NOMO-1 treated with dmso at 0.1 percent for 144 hours (cell line): ENCODE results near the gene ABCC6.
"Not testable (repeated sequence)": the region's sequence is repeated elsewhere in the genome, so short reads cannot be mapped to it uniquely, and the experiment has no call there.

Experiments
- DNase-seq: peaks from one replicate; lab custom pipeline; 2025; ENCODE audit not compliant: unreplicated experiment; lab: John Stamatoyannopoulos, UW

The ABCC6 gene

GRCh38 chr16:16223662-16224241 lies 458 bp upstream of the ABCC6 start:
- DNase-seq, result not testable (repeated sequence)

GRCh38 chr16:16221382-16221781 lies 1.9 kb downstream of the ABCC6 start:
- DNase-seq, result not testable (repeated sequence)

- DNase-seq, result not testable (repeated sequence)
Measured at GRCh38 chr16:16220449-16220848, 2.8 kb downstream of the ABCC6 start.

GRCh38 chr16:16218787-16219186 lies 4.5 kb downstream of the ABCC6 start:
- not testable (repeated sequence) for DNase-seq

- not testable (repeated sequence) for DNase-seq
Measured at GRCh38 chr16:16218349-16218748, 4.9 kb downstream of the ABCC6 start.

DNA sequence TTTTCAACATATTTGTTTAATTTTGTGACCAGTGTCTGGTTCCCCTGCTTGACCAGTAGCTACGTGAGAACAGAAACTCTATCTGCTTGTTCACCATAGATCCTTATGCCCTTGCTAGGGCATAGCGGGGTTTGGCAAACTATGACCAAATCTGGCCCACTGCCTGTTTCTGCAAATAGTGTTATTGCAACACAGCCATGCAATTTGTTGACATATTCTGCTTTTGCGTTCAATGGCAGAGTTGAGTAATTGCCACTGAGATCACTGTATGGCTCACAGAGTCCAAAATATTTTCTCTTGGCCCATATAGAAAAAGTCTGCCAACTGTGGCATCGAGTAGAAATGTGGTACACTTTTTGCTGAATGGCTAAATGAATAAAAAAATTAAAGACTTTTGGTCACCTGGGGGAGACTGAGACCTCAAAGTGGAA lies 9.4 kb downstream of the ABCC6 start:
- not testable (repeated sequence) for DNase-seq

DNA sequence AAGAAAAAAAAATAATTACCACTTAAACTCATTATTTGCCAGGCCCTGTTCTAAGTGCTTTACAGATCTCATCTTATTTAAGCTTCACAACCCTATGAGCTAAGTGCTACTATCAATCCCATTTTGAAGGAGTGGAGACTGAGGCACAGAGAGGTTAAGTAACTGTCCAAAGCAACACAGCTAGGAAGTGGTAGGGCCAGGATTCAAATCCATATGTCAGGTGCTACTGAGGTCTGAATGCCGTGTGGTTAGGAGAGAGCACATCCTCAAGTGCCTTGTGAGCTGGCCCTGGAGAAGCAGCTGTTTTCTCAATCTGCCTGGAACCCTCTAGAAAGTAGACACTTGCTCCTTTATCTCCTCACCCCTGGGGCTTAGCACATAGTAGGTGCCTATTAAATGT lies 11.9 kb downstream of the ABCC6 start:
- not testable (repeated sequence) for DNase-seq

DNA sequence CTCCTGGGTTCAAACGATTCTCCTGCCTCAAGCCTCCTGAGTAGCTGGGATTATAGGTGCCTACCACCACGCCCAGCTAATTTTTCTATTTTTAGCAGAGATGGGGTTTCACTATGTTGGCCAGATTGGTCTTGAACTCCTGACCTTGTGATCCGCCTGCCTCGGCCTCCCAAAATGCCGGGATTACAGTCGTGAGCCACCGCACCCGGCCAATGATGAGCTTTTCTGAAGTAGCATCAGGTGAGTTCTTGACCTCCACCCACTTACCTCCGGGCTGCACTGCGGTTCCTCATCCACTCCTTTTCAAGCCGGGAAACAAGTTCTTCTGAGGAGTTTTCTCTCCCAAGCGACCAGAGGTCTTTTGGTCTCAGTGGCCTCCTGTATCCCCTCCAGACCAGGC lies 14.8 kb downstream of the ABCC6 start:
- DNase-seq, result not testable (repeated sequence)

DNA sequence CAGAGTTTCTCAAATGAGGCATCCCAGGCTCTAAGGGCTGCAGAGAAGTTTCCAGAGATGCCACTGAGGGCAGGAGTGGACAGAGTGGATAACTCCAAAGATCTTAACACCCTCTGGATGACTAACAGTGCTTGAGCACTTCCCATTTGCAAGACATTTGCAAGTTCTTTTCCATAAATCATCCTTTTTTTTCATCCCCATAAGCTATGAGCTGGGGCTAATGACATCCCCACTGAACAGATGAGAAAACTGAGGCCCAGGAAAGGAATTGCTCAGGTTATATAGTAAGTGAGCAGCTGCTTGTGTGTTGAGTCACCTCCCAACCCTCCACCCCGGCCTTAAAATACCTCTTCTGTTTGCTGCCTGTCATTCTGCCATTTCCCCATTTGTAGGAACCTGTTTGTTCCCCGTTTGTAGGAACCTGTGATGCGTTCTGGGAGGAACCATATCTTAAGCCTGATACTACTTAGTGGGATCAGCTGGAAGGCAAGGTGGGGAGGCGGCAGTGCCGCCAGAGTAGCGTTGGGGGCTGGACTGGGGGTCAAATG lies 15.4 kb downstream of the ABCC6 start:
- not testable (repeated sequence) for DNase-seq

GRCh38 chr16:16207097-16207786 lies 16.1 kb downstream of the ABCC6 start:
- DNase-seq, result not testable (repeated sequence)

GRCh38 chr16:16205864-16206263 lies 17.4 kb downstream of the ABCC6 start:
- not testable (repeated sequence) for DNase-seq

DNA sequence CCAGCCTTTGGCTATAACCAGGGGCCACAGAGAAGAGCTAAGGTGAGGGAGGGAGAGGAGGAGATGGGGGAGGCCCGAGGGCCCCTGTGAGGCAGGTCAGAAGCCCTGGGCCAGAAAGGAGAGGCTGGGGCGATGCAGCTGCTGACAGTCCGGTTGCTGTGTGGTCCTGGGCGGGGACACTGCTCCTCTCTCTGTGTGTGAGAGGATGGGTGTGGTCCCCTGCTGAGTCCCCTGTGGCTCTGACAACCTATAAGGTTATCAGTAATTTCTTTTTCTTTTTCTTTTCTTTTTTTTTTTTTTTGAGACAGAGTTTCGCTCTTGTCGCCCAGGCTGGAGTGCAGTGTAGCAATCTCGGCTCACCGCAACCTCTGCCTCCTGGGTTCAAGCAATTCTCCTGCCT lies 18.7 kb downstream of the ABCC6 start:
- DNase-seq, result not testable (repeated sequence)

DNA sequence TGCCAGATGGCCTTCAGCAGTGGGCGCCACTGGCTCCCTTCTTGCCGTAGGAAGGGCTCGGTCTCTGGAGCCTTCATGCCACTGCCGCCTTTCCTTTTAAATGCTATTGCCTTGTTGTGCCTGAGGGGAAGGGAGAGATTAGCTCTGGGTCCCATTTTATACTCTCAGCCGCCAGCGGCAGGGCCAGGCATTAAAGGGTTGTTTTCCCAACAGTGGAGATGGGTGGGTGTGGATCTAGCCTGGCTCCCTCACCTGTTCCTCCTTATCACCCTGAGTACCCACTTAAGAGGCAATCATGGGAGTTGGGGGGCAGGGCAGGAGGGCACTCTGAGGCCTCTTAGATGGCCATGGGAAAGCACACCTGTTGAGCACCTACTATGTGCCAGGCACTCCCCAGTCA lies 19.8 kb downstream of the ABCC6 start:
- not testable (repeated sequence) for DNase-seq

- DNase-seq, result peak; percentile 33
Measured at GRCh38 chr16:16202400-16203143, 20.7 kb downstream of the ABCC6 start.

DNA sequence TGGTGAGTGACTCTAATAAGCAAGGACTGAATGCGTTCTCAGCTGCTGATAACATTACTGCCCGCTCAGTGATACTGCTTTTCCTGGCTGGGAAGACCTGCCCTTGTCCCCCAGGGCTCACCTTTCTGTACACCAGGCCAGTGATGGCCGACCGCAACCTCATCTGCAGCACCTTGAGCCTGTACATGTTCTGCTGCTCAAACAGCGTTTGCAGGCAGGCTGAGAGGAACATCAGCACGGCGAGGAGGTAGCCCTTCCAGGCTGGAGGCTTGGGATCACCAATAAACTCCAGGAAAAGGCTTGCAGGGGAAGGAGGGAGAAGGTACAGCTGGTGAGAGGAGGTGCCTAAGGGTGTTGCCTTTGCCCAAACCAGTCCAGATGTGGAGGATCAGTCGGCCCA lies 21.4 kb downstream of the ABCC6 start:
- DNase-seq, result not testable (repeated sequence)

DNA sequence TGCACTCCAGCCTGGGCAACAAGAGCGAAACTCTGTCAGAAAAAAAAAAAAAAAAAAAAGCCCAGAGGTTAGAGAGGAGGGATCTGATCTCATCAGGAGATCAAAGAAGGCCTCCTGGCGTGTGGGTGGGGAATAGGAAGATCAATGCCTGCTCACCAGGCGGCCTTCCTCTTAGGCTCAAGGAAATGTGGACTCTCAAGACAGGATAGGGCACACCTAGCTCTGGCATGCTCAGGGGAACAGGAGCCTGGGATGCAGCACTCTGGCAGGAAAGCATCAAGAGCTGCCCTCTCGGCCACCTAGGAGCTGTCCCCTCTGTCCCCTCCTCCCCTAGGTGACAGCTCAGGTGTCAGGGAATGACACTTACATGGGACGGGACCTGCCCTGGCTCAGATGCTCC lies 22.9 kb downstream of the ABCC6 start:
- not testable (repeated sequence) for DNase-seq

DNA sequence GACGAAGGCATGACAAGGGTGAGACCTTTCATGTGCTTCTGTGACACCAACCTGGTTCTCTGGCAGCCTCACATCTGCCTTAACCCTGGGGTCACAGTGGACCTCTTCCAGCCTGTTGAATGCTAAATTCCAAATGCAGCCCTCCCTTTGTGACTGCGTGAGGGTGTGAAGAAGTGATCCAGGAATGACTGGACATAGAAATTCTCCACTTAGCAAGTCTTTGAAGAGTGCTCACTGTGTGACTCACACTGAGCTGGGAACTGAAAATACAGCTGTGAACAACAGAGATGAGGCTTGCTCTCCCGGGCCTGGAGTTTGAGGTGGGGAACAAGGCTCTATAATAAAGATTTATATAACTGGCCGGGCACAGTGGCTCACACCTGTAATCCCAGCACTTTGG lies 23.9 kb downstream of the ABCC6 start:
- DNase-seq, result not testable (repeated sequence)

- no peak for DNase-seq
Measured at GRCh38 chr16:16197966-16198365, 25.3 kb downstream of the ABCC6 start.

DNA sequence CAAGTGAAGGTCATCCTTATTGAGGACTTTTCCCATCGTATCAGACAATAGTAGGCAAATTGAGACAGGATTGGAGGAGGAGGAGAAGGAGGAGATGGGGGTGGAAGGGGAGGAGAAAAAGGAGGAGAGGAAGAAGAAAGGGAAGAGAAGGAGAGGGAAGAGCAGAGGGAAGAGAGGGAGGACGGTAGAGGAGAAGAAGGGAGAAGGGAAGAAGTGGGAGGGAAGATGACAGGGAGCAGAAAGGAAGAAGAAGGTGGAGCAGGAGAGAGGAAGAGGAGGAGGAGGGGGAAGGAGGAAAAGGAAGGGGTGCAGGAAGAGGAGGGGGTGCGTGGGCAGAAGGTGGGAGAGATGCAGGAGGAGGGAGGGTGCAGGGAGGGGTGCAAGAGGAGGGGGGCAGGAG lies 26.0 kb downstream of the ABCC6 start:
- no peak for DNase-seq

GRCh38 chr16:16196099-16196498 lies 27.2 kb downstream of the ABCC6 start:
- no peak for DNase-seq

DNA sequence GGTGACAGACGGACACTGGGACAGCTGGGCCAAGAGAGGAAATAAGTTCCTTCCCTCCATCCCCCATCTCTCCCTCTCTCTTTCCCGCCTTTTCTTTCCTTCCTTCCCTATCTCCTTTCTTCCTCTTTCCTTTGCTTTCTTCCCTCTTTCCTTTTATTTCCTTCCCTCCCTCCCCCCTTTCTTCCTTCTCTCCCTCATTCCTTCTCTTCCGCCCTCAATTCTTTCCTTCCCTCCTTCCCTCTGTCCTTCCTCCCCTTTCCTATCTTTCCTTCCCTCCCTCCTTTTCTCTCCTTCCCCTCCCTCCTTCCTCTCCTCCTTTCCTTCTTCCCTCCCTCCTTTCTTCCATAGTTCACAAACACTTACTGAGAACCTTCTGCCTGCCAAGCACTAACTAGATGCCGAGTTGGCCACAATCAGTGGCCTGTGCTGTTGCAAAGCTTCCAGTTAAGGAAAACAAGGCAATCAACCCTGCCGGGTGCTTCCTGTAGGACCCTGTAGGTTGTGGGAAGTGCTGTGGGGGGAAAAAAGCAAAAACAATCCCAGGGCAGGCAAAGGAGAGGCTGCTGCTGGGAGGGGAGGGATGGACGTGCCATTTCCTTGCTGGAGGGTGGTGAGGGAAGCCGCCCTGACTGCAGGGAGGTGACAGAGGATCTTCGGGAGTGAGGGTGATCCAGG lies 31.7 kb downstream of the ABCC6 start:
- no peak for DNase-seq
